Loucy (cell line): ENCODE measurements around the gene HEPHL1.
"Not testable (repeated sequence)": the region's sequence is repeated elsewhere in the genome, so short reads cannot be mapped to it uniquely, and the experiment has no call there.

ENCODE experiments used
- H2AFZ ChIP-seq: fragments of 200-600 bp; sonication (generic); 2 replicates; pipeline ENCODE4 v1.6.0; 2016; ENCODE audit warnings: antibody characterized with exemption, mild to moderate bottlenecking, low read length, moderate library complexity
- H3F3A ChIP-seq: fragments of 200-600 bp; 2 replicates; pipeline ENCODE4 v1.6.0; 2016; ENCODE audit warnings: antibody characterized with exemption, low read depth, mild to moderate bottlenecking
- H3K27me3 ChIP-seq: fragments of 200-600 bp; sonication (generic); 2 replicates; pipeline ENCODE4 v1.6.1; 2014; ENCODE audit warnings: low read length, mild to moderate bottlenecking; ENCODE audit not compliant: insufficient read depth, poor library complexity, severe bottlenecking
- H3K36me3 ChIP-seq: fragments of 200-600 bp; sonication (generic); 2 replicates; pipeline ENCODE4 v1.6.1; 2016; ENCODE audit warnings: low read length; ENCODE audit not compliant: insufficient read depth
- H3K4me1 ChIP-seq: fragments of 200-600 bp; sonication (generic); 2 replicates; pipeline ENCODE4 v1.5.1; 2014; ENCODE audit warnings: low read length, mild to moderate bottlenecking; ENCODE audit not compliant: insufficient read depth, poor library complexity, severe bottlenecking
- H3K4me2 ChIP-seq: fragments of 200-600 bp; sonication (generic); 2 replicates; pipeline ENCODE4 v1.6.0; 2014; ENCODE audit warnings: antibody characterized with exemption, low read length, low read depth, mild to moderate bottlenecking; ENCODE audit not compliant: poor library complexity, severe bottlenecking
- H3K4me3 ChIP-seq: fragments of 200-600 bp; sonication (generic); 2 replicates; pipeline ENCODE4 v1.5.1; 2014; ENCODE audit warnings: low read length, mild to moderate bottlenecking, mixed read lengths; ENCODE audit not compliant: poor library complexity, severe bottlenecking
- H3K79me2 ChIP-seq: fragments of 200-600 bp; sonication (generic); 2 replicates; pipeline ENCODE4 v1.6.1; 2014; ENCODE audit warnings: low read length; ENCODE audit not compliant: insufficient read depth
- H3K9ac ChIP-seq: fragments of 200-600 bp; sonication (generic); 2 replicates; pipeline ENCODE4 v1.6.0; 2014; ENCODE audit warnings: mild to moderate bottlenecking, low read depth, low read length, moderate library complexity; ENCODE audit not compliant: poor library complexity, severe bottlenecking
- H3K9me2 ChIP-seq: fragments of 200-600 bp; sonication (generic); replicated peaks from 2 replicates; pipeline ENCODE4 v1.6.1; 2016; ENCODE audit warnings: low read depth, low read length, mixed read lengths
- H3K9me3 ChIP-seq: fragments of 200-600 bp; sonication (generic); 2 replicates; pipeline ENCODE4 v1.6.1; 2014; ENCODE audit warnings: mild to moderate bottlenecking, antibody characterized with exemption, low read length, low read depth; ENCODE audit not compliant: insufficient read depth
- H4K20me1 ChIP-seq: fragments of 200-600 bp; sonication (generic); 2 replicates; pipeline ENCODE4 v1.6.0; 2014; ENCODE audit warnings: antibody characterized with exemption, low read length, mild to moderate bottlenecking; ENCODE audit not compliant: insufficient read depth, poor library complexity, severe bottlenecking
- EZH2phosphoT487 ChIP-seq: fragments of 200-600 bp; IDR thresholded peaks from 2 replicates; pipeline ENCODE4 v1.6.1; 2018; ENCODE audit warnings: antibody characterized with exemption, mild to moderate bottlenecking, moderate library complexity, borderline replicate concordance
- TF ChIP-seq, protein P1 (sequence below): fragments of 200-600 bp; sonication (generic); conservative IDR thresholded peaks from 2 replicates; pipeline ENCODE4 v1.5.1; 2014; ENCODE audit warnings: mild to moderate bottlenecking, antibody characterized with exemption, low read length

HEPHL1 gene

DNA sequence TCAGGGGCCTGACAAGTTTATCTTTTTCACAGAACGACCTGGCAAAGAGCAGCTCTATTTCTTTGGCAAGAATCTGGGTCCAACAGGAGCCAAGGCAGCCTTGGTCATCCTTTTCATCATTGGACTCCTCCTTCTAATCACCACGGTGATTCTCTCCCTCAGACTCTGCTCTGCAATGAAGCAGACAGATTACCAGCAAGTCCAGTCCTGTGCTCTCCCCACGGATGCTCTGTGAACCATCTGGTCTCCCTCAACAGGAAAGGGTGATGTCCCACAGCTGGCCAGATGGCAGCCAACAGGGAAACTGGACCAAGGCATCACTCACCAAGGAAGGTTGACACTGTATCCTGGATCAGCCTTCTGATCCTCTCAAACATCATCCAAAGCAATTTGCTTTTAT is 90.5 kb downstream of the HEPHL1 start:
- H4K20me1 ChIP-seq, result no peaks in the 10 kb centered on the region
- H3K36me3 ChIP-seq, result no peaks in the 10 kb centered on the region
- H3K4me3 ChIP-seq, result no peak overlapping the region
- no peak overlapping the region for H3K4me2 ChIP-seq
- H3K9ac ChIP-seq, result no peak overlapping the region
- TF ChIP-seq EZH2phosphoT487, result no peak
- no peaks in the 10 kb centered on the region for H3K27me3 ChIP-seq
- no peaks in the 10 kb centered on the region for H3K4me1 ChIP-seq
- H3K79me2 ChIP-seq, result no peaks in the 10 kb centered on the region
- H3K9me3 ChIP-seq, result no peaks in the 10 kb centered on the region
- H3F3A ChIP-seq, result no peaks in the 10 kb centered on the region
- no peaks in the 10 kb centered on the region for H3K9me2 ChIP-seq
- no peak overlapping the region for H2AFZ ChIP-seq

- TF ChIP-seq EZH2phosphoT487, result no peak
- TF ChIP-seq, protein P1, sequence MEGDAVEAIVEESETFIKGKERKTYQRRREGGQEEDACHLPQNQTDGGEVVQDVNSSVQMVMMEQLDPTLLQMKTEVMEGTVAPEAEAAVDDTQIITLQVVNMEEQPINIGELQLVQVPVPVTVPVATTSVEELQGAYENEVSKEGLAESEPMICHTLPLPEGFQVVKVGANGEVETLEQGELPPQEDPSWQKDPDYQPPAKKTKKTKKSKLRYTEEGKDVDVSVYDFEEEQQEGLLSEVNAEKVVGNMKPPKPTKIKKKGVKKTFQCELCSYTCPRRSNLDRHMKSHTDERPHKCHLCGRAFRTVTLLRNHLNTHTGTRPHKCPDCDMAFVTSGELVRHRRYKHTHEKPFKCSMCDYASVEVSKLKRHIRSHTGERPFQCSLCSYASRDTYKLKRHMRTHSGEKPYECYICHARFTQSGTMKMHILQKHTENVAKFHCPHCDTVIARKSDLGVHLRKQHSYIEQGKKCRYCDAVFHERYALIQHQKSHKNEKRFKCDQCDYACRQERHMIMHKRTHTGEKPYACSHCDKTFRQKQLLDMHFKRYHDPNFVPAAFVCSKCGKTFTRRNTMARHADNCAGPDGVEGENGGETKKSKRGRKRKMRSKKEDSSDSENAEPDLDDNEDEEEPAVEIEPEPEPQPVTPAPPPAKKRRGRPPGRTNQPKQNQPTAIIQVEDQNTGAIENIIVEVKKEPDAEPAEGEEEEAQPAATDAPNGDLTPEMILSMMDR, result no peak
- Histone ChIP-seq H3F3A (no peaks in the 10 kb centered on the region), H3K27me3 (no peaks in the 10 kb centered on the region), H3K79me2 (no peaks in the 10 kb centered on the region), H3K4me1 (no peaks in the 10 kb centered on the region), H4K20me1 (no peaks in the 10 kb centered on the region), H3K4me3 (no peak overlapping the region), H2AFZ (no peak overlapping the region), H3K9ac (no peak overlapping the region), H3K36me3 (no peaks in the 10 kb centered on the region), H3K4me2 (no peak overlapping the region), H3K9me3 (no peaks in the 10 kb centered on the region), H3K9me2 (no peaks in the 10 kb centered on the region)
Measured at GRCh38 chr11:94112206-94112953, 91.2 kb downstream of the HEPHL1 start.

GRCh38 chr11:94117197-94117574 is 96.0 kb downstream of the HEPHL1 start:
- no peaks in the 10 kb centered on the region for H3K4me1 ChIP-seq
- H3F3A ChIP-seq, result no peaks in the 10 kb centered on the region
- H3K9me2 ChIP-seq, result no peaks in the 10 kb centered on the region
- H2AFZ ChIP-seq, result no peak overlapping the region
- H3K4me3 ChIP-seq, result no peak overlapping the region
- no peaks in the 10 kb centered on the region for H3K9me3 ChIP-seq
- no peaks in the 10 kb centered on the region for H4K20me1 ChIP-seq
- no peaks in the 10 kb centered on the region for H3K79me2 ChIP-seq
- TF ChIP-seq, protein P1, result no peak
- no peak for TF ChIP-seq EZH2phosphoT487
- H3K36me3 ChIP-seq, result no peaks in the 10 kb centered on the region
- no peak overlapping the region for H3K9ac ChIP-seq
- H3K27me3 ChIP-seq, result no peaks in the 10 kb centered on the region
- no peak overlapping the region for H3K4me2 ChIP-seq

DNA sequence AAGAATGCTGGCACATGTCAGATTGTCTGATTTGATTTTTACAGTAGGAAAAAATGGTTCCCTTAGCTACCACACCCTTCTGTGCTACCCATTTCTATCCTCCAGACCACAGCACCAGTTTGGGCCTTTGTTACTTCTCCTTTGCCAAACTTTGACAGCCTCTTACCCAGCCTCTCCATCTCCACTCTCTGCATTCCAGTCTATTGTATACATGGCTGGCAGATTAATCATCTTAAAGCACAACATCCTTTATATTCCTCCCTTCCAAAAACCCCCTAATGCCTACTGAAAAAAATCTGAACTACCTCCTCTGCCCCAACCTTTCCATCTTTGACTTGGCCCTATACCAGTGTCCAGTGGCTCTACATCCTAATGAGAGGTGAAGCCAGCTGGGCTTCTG is 96.7 kb downstream of the HEPHL1 start:
- TF ChIP-seq, protein P1, result no peak
- TF ChIP-seq EZH2phosphoT487, result no peak
- H3F3A ChIP-seq, result no peaks in the 10 kb centered on the region

DNA sequence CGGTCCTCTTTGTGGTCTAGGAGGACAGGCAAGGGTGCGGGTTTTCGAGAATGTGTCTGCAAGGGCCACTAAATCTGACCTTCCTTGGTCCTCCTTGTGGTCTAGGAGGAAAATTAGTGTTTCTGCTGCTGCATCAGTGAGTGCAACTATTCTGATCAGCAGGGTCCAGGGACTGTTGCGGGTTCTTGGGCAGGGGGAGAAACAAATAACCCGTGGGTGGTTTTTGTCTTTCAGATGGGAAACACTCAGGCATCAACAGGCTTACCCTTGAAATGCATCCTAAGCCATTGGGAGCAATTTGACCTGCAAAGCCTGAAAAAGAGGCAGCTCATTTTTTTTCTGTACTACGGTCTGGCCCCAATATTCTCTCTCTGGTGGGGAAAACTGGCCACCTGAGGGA is 98.5 kb downstream of the HEPHL1 start:
- not testable (repeated sequence) for H3K4me2 ChIP-seq, H3K9ac ChIP-seq

More for the DNA sequence above, 96.7 kb downstream of the HEPHL1 start:
- Histone ChIP-seq H3K9ac (no peak overlapping the region), H2AFZ (no peak overlapping the region), H3K9me2 (no peaks in the 10 kb centered on the region), H4K20me1 (no peaks in the 10 kb centered on the region), H3K9me3 (no peaks in the 10 kb centered on the region), H3K4me2 (no peak overlapping the region), H3K27me3 (no peaks in the 10 kb centered on the region), H3K4me3 (no peak overlapping the region), H3K79me2 (no peaks in the 10 kb centered on the region), H3K36me3 (no peaks in the 10 kb centered on the region), H3K4me1 (no peaks in the 10 kb centered on the region)

More for the DNA sequence above, 98.5 kb downstream of the HEPHL1 start:
- not testable (repeated sequence) for H3K27me3 ChIP-seq, H3K4me3 ChIP-seq, H3K9me3 ChIP-seq, H3K79me2 ChIP-seq, H3F3A ChIP-seq, H4K20me1 ChIP-seq, H3K4me1 ChIP-seq, H3K9me2 ChIP-seq, H3K36me3 ChIP-seq, H2AFZ ChIP-seq
